HT1080 (cell line): ENCODE results near the gene SMKR1. TPM values are rescaled to one million over a fixed set of nuclear protein-coding genes. Genes with fewer than 3 reads are reported as not detected.
"Not testable (repeated sequence)": the region's sequence is repeated elsewhere in the genome, so short reads cannot be mapped to it uniquely, and the experiment has no call there.

ENCODE experiments used
- DNase-seq: peaks from one replicate; pipeline ENCODE4 v3.0.0-alpha.2; 2015; ENCODE audit warnings: low read depth
- total RNA-seq: library from RNA; depleted of rRNA; stranded (reverse); fragments of >200 nt; shearing (Covaris generic); gene quantifications from 2 replicates; pipeline ENCODE4 v1.2.3, GENCODE V29; 2014

SMKR1 gene
- total RNA-seq, 1 experiment from 2014 or later: 0.40 TPM

DNA sequence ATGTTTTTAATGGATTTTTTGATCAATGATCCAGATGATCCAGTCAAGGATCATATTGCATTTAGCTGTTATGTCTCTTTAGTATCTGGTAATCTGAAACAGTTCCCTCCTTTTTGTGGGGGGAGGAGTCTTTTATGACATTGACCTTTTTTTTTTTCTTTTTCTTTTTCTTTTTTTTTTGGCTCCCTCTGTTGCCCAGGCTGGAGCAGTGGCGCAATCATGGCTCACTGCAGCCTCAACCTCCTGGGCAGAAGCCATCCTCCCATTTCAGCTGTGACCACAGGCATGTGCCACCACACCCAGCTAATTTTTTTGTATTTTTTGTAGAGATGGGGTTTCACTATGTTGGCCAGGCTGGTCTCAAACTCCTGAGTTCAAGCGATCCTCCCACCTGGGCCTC, 22.1 kb downstream of the SMKR1 start:
- DNase-seq: peak; percentile 85

DNA sequence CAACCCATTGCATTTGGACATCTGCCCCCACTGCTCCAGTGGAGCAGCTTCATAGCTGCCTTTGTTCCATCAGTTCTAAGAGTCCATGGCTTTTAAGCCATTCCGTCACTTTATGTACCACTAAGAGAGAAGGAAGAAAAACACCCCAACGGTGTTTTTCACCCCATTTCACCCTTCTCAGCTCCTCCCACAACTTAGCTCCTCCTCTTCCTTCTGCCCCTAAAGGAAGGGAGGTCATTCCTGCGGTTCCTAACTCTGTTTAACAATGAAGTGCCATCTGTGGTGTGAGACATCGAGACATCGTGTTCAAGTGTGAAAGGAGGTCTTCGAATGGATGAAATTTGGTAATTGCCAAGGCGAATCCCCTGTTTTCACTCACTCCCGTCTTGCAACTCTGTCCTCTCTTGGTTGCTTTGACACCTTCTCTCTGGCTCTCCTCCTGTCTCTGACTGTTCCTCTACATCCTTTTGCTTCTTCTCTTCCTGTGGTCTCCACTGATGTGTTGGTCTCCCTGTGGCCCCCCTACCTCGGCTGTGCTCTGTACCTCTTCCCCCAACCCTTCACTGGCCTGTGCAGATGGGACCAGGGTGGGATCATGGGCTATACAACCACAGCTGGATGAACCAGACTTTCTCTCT, 23.0 kb downstream of the SMKR1 start:
- DNase-seq: no peak

DNA sequence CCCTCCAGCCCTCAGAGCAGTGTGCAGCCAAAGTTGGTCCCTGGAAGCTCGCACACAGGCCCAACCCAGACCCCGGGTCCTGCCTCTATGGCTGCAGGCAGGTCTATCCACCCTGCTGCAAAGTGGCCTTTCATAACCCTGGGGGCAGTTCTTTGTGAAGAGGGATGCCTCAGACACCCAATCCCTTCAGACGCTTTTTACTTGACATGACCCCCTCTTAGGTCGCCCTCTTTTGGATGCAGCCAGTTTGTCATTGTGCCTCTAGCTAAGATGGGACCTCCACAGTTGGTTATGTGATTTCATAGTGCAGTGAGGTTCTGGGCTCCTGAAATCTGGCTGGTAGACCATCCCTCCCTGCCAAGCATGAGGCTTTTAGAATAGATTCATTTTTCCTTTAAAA, 27.3 kb downstream of the SMKR1 start:
- DNase-seq: no peak

DNA sequence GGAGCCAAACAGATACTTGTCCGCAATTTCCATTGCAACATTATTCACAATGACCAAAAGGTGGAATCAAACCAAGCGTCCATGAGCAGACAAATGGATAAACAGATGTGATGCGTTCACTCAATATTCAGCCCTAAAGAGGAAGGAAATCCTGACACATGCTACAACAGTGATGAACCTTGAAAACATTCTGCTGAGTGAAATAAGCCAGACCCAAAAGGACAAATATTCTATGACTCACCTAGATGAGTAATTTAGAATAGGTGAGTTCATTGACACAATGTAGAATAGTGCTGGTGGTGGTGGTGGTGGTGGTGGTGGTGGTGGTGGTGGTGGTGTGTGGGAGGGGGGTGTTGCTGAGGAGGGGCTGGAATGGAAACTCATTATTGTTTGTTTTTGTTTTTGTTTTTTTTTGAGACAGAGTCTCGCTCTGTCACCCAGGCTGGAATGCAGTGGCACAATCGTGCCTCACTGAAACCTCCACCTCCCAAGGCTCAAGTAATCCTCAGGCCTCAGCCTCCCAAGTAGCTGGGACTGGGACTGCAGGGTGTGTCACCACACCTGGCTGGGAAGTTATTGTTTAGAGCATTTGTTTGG, 28.6 kb downstream of the SMKR1 start:
- DNase-seq: peak; percentile 95

DNA sequence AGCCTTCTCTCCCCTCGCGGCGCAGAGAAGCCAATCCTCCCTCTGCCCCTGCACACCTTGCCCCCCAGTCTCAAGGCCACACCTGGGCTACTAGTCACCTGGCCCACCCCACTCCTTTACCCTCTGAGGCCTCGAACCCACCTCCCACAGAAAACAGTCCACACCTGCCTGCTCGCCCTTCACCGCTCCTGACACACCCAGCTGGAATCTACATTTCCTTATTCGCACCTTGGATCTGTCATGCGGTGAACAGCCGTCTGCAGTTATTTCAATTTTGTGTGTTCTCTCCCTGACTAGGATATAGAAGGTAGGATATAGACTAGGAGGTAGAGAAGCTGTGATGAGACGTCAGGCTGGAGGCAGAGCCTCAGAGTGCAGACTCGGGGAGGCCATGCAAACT, 29.4 kb downstream of the SMKR1 start:
- DNase-seq: no peak

DNA sequence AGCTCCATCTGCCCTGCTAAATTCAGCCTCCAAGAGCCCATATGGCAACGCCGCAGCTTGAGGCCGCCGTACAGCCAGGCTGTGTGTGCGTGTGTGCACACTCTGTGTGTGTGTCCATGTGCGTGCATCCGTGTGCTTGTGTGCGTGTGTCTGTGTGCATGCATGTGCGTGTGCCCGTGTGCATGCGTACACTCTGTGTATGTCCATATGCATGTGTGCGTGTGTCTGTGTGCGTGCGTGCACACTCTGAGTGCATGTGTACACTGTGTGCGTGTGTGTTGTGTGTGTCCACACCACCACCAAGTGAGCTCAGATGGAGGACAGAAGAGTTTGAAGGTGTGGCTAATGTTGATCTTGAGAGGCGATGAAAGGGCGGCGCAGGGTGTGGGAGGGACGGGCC, 30.0 kb downstream of the SMKR1 start:
- no peak for DNase-seq

DNA sequence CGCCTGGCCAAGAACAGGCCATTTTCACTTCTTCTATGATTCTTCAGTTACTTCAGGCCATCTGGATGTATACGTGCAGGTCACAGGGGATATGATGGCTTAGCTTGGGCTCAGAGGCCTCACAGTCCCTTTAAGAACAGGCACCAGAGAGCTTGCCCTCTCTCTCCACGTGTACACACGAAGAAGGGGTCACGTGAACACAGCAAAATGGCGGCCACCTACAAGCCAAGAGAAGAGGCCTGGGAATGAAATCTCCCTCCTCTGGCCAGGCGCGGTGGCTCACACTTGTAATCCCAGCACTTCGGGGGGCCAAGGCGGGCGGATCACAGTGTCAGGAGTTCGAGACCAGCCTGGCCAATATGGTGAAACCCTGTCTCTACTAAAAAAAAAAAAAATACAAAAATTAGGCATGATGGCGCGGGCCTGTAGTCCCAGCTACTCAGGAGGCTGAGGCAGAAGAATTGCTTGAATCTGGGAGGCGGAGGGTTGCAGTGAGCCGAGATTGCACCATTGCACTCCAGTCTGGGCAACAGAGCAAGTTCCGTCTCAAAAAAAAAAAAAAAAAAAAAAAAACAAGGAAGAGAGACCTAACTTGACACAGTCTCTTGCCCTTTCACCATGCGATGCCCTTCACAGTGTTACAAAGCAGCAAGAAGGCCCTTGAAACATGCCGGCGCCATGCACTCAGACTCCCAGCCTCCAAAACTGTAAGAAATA, 32.4 kb downstream of the SMKR1 start:
- DNase-seq: not testable (repeated sequence)

DNA sequence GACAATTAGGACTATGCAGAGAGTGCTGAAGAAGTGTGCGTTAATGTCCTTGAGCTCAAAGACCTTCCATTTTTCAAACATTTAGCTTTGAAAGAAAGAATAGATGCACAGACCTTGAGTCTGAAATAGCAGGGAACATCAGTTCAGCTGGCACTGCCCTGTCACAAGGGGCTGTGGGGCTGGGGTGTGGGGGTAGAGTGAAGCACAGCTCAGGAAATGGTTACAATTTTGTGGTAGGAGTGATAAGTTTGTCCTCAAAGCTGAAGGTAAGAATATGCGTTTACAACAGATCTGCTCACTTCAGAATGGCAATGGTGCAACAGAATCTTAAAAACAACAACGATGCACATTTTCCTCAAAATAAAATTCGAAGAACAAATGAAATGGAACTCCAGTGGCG, 33.6 kb downstream of the SMKR1 start:
- DNase-seq: no peak

DNA sequence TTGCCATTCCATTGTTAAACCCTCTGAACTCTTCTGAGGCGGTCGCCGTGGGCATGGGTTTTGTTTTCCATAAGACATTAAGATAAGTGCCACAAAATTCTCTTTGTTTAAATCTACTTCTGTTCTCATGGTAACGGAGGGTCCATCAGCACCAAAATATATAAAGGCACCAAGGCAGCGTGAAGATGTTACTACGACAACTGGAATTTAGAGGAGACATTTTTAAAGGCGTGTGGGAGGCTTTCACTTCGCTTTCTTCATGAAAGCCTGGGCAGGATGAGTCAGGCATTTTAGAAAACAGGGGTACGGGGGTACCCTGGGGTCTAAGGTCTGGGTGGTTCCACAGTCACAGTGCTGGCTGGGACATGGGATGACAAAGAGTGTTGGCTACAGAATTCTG, 34.0 kb downstream of the SMKR1 start:
- no peak for DNase-seq

DNA sequence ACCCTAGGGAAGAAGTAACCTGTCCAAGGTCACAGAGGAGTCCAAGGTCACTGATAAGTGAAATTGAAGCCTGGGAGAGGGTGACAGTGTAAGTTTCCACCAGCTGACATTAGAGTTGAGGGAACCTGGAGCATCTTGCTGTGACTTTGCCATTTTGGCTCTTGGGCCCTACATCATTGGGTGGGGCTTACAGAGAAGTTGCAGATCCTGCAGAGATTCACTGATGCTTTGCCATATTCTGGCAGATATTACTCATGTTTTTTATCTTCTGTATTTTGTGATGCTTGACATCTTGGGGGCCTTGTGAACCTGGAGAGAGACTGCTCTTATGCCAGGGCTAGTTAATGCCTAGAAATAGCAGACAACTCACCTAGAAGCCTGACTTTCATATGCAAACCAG, 36.5 kb downstream of the SMKR1 start:
- DNase-seq: no peak

DNA sequence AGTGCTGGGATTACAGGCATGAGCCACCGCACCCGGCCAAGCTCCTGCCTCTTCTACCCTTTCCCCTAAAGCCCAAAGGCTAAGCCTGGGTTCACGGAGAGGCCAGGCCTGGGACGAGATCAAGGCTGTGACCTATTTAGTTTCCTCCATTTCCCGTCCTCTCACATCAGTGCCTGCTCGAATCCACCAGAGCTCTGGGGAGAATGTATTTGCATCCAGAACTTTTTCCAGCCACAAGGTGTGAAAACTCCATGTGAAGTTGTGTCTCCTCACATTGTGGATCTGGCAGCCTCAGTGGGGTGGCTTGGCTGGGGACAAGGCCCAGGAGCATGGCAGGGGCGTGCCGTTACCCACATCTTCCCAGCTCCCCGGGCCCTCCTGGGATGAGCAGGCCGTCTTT, 38.0 kb downstream of the SMKR1 start:
- DNase-seq: no peak

DNA sequence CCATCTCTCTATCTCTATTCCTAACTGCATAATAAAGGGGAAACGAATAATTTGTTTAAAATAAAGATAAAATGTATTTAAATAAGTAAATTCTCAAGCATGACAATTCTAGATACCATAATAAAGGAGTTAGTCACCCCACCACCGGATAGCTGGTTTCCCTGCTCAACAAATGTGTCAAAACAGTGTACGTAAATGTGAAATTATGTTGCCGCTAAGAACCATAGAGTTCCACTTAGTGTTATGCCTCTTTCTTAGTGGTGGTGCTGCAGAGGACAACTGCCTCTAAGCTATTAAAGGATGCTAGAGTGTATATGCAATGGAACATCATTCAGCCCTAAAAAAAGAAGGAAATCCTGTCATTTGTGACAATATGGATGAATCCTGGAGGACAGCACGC, 42.4 kb downstream of the SMKR1 start:
- no peak for DNase-seq

DNA sequence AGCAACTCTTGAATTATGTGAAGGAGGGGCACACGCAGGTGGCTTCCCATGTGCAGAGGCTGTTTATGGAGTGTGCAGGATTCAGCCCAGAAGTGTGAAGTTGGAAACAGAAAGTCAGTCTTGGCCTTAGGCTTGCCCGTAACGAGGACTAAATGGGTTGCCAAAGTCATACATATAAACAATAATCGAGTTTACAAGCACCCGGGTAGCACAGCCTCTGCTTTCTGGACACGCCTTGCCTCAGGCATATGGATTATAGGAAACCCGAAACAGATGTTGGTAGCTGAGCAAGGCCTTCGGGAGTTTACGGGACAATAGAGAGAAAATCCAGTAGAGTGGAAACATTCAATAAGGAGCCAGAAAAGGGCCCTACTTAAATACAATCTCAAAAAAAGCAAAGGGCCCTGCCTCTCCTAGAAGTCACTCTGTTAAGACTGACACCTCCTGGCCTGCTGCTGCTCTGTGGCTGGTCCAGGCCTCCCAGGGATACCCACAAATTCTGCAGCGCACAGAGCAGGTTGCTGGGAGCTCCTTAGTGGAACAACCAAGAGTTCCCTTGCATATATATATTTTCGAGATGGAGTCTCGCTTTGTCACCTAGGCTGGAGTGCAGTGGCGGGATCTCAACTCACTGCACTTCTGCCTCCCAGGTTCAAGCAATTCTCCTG, 48.5 kb downstream of the SMKR1 start:
- no peak for DNase-seq

DNA sequence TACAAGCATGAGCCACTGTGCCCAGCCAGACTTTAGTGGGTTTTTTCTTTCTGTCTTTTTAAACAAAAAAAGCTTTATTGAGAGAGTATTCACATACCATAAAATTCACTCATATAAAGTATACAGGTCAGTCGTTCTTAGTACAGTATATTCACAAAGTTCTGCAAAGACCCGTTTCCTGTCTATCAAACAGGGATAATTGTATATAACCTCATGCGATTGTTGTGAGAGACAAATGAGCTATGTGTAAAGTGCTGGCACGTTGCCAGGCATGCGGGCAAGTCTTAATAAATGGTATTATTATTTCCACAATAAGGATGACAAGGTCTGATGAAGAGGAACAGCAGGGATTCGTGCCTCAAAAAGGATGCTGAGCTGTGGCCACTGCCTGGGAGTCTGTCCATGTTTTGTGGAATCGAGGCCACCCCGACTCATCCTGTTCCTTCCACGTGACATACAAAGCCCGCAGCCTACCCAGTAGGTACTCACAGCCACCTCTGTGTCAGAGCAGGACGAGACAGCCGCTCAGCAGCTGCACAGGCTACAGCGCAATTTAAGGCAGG, 51.6 kb downstream of the SMKR1 start:
- peak; percentile 80 for DNase-seq

DNA sequence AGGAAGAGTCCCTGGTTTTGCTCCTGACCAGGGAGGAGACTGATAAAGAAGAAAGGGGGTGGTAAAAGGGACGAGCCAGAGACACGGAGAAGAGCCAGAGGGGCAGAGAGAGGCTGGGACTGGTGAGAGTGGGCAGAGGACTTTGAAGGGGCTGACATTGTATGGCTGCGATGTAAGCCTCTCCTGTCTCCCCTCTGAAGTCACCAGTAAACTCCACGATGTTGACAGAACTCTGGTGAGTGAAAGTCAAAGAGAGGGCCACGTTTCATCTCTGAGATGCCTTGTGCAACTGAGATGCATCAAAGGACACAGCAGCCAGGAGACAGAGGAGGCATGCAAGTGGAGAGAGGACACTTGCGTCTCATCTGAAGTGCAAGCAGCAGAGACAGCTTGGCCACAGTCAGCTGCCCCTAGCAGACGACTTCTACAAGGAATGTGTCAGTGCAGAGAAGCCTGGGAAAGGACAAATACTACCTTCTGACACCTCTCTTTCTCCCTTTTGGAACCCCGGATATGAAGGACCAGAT, 54.3 kb downstream of the SMKR1 start:
- DNase-seq: no peak

DNA sequence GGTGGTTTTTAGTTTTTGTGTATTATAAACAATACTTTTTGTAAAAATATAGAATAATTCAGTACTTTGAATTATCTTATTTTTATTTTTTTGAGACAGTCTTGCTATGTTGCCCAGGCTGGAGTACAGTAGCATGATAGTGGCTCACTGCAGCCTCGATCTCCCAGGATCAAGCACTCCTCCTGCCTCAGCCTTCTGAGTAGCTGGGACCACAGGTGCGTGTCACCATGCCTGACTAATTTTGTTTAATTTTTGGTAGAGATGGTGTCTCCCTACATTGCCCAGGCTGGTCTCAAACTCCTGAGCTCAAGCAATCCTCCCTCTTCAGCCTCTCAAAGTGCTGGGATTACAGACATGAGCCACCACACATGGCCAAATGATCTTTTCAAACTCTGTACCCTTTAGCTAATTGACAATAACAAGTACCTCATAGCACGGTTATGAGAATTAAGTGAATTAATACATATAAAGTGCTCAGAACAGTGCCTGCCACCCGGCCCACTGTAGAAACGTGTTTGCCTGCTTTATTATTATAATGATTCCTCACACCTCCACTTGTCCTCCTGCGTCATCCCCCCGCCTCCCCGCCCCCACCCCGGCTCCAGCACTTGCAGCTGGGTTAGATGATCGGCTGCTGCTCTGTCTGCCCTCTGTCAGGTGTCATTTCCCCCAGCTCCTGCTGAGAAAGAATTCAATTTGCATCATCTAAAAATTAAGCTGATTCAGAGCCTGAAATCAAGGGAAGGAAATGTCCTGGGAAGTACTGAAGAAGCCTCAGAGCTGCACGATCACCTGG, 55.6 kb downstream of the SMKR1 start:
- no peak for DNase-seq

DNA sequence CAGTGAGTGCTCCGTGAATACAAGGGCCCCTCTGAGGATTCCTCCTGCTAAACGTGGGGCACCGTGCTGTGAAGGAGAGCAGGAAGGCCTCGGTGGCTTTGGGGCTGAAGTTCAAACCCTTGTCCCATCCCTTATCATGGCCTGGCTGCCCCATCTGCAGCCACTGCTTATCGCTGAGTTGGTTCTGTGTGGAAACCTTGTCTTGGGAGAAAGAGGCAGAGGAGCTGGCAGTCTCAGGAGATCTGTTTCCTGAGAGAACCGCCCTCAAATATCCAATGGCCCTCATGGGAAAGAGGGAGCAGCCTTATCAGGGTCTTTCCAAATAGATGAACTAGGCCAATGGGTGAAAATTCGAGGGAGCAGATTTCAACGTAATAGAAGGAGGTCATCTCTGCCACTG, 57.2 kb downstream of the SMKR1 start:
- no peak for DNase-seq

DNA sequence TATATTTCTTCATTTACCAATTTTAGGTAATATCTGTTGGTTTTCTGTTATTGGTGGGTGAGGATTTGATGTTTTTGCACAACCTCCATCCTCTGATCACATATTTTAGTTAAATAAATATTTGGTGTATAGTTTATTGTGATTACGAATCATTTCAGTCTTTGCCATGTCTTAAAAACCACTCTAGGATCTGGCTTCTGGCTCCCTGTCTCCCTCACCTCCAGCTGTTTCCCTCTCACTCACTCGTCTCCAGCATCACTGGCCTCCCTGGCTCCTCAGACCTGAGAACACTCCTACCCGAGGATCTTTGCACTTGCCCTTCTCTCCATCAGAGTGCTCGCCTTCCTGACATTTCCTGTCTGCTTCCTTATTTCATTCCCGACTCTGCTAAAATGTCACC, 58.5 kb downstream of the SMKR1 start:
- DNase-seq: no peak

DNA sequence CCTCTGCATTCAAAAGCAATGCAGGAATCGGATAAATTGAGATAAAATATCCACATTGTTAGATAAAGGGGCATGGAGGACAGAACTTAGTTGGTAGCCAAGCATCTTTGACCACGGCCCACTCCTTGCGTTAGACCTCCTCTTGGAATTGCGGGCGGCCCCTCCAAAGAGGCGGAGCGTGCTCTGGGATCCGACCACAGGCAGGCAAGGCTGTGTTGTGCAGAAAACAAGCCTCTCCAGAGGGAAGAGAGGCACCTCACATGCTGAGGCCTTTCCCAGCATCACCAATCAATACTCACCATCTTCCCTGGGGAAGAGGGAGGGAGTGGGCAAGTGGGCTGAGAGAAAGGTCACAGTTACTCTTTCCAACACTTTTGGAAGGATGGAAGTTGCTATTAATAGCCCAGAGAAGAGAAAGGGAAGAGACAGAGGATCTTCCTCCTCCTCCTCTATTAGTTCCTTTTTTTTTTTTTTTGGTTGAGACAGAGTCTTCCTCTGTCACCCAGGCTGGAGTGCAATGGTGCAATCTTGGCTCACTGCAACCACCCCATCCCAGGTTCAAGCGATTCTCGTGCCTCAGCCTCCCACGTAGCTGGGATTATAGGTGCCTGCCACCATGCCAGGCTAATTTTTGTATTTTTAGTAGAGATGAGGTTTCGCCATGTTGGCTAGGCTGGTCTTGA, 59.5 kb downstream of the SMKR1 start:
- DNase-seq: no peak
